Activated CD8-positive, alpha-beta memory T cell treated with anti-CD3 and anti-CD28 coated beads for 48 hours (primary cell): ENCODE data around the gene CARS1.
"Not testable (repeated sequence)": the region's sequence is repeated elsewhere in the genome, so short reads cannot be mapped to it uniquely, and the experiment has no call there.

Experiments used
- DNase-seq, 3 experiments: peaks; one replicate each; pipeline ENCODE4 v3.0.0-alpha.2; 2020; ENCODE audit warnings: low read depth in 2 of 3, low spot score in 2 of 3

The CARS1 gene

DNA sequence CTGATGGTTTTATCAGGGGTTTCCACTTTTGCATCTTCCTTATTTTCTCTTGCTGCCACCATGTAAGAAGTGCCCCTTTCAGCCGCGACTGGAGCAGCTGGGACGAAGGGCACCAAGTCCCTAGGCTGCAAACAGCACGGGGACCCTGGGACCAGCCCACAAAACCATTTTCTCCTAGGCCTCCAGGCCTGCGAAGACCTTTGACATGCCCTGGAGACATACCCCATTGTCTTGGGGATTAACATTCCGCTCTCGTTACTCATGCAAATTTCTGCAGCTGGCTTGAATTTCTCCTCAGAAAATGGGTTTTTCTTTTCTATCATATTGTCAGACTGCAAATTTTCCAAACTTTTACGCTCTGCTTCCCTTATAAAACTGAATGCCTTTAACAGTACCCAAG is 6.7 kb upstream of the CARS1 start:
- DNase-seq: not testable (repeated sequence)

DNA sequence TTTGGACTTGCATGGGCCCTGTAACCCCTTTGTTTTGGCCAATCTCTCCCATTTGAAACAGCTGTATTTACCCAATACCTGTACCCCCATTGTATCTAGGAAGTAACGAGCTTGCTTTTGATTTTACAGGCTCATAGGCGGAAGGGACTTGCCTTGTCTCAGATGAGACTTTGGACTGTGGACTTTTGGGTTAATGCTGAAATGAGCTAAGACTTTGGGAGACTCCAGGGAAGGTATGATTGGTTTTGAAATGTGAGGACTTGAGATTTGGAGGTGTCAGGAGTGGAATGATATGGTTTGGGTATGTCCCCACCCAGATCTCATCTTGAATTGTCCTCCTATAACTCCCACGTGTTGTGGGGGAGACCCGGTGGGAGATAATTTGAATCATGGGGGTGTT is 6.2 kb upstream of the CARS1 start:
- DNase-seq: not testable (repeated sequence)

DNA sequence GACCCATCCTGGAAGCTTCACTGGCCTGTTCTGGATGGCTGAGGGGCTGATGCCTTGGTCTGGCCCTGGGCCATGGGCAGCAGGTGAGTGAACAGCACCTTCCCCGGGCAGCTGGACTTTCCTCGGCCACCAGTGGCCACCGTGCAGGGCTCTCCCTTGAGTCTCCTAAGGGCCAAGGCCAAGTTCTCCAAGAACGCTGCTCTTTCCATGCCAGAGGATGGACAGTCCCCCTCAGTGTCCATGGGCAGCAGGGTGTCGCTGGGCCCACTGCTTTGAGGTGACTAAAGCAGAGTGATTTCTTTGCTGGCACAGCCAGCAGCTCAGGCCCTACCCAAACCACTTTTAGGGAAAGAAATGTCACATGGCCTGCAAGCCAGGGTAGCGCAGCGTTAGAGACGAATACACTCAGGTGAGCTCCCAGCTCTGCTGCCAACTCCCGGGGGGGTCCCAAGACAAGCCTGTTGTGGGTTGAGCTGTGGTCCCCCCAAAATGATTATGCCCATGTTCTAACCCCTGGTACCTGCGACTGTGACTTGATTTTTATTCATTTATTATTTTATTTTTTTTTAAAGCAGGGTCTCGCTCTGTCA is 3.3 kb upstream of the CARS1 start:
- no peak for DNase-seq

DNA sequence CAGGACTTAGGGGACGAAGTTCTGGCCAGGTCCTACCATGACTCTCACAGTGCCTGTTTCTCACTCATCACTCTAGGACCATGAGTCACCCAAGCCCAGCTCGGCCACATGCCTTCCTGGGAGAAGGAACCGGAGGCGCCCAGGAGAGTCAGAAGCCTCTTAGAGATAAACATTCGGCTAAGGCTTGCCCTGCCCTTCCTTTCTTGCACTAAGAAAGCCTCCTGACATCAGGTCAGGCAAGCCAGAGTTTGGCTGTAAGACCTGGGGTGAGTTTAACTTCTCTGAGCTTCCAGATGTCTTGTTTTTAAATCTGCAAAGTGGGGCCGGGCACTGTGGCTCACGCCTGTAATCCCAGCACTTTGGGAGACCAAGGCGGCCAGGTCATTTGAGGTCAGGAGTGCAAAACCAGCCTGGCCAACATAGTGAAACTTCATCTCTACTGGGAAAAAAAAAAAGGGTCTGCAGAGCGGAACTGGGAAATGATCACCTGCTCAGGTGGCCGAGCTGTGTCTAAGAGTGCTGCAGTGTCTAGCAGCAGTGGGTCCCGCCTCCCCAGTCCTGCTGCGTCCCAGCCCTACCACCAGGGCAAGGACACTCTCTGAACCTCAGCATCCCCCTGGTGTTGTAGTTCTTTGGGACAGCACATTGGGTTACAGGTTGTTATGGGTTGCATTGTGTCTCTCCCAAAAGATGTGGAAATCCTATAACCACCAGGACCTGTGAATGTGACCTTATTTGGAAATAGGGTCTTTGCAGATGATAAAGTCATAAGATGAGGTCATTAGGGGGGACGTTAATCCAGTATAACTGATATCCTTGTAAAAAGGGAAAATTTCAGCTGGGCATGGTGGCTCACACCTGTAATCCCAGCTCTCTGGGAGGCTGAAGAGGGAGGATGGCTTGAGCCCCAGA is 1.8 kb upstream of the CARS1 start:
- DNase-seq: no peak

DNA sequence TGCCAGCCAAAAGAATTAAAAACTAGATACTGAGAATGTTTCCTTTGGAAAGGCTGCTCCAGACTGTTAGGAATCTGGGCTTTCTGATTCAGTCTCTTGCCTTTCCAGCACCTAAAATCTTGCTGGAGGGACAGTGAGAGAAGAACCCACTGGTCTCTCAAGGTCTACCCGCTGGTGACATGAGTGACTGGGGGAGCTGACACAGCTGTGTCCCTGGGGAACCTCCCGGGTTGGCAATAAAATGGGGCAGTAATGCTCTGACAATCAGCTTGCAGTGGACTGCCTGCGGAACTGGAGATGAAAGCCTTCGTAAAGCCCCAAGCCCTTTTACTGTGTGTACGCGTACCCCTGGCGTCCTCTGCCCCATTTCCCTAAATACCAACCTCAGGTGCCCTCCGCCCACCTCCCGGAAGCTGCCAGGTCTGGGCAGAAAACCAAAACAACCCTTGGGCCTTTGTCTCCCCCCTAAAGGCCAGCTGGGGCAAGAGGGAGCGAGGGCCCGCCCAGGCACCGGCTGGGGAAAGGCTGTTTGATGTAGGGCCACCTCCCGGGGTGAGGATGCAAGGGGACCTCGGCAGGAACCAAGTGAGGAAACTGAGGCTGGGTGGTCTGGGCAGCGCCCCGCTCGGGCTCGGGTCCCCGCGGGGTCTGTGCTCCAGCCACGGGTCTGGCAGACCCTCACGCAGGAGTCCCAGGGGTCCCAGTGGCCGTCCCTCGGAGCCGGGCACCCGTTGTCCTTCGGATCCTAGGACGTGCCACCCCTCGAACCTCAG is 741 bp downstream of the CARS1 start:
- no peak for DNase-seq

DNA sequence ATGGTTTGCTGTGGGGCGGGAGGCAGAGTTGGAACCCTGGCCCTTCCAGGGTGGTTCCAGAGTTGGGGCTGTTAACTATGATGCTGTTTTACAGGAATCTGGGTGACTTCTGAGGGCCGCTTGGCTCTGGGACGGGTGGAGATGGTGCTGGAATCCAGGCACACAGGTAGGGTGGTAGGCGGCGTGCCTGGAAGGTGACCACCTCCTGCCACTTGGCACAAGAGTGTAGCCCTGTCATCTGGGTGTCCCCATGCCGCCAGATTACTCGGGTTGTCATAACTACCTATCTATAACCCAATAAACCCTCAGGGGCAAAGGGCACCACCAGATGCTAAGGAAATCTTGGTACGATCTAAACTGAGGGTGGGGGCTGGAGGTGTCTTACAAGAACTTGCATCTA is 1.3 kb downstream of the CARS1 start:
- no peak for DNase-seq

DNA sequence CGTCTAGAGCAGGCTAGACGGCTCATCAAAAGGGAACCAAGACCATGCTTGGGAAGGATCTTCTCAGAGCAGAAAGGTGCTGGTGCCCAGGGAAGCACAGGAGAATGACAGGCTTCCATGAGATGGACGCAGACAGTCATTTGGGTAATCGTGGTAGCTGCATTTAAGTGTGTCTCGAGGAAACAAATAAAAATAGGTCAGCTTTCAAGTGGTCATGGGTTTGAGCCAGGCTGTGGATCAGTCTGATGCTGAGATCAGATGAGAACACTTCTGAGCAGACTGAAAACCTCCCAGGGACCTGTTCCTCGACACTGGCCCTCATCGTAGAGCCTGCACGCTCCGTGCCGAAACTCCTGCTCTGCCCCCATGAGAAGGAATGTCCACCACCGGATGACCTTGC is 4.7 kb downstream of the CARS1 start:
- DNase-seq: no peak

DNA sequence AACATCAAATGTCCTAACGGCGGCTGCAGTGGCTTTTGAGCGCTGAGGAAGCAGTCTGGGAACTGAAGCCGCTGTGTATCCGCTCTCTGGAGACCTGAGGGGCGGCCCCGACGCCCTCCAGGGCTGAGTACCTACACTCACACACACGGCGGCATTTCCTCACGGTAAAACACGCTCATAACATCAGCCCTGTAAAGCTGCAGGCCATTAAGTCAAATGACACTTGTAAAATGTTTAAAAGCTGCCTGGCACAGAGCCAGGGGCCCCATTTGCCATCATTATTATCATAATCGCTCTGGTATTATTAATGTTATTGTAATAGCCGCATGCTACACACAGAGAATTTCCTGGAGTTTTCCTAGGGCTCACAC is 5.1 kb downstream of the CARS1 start:
- no peak for DNase-seq

DNA sequence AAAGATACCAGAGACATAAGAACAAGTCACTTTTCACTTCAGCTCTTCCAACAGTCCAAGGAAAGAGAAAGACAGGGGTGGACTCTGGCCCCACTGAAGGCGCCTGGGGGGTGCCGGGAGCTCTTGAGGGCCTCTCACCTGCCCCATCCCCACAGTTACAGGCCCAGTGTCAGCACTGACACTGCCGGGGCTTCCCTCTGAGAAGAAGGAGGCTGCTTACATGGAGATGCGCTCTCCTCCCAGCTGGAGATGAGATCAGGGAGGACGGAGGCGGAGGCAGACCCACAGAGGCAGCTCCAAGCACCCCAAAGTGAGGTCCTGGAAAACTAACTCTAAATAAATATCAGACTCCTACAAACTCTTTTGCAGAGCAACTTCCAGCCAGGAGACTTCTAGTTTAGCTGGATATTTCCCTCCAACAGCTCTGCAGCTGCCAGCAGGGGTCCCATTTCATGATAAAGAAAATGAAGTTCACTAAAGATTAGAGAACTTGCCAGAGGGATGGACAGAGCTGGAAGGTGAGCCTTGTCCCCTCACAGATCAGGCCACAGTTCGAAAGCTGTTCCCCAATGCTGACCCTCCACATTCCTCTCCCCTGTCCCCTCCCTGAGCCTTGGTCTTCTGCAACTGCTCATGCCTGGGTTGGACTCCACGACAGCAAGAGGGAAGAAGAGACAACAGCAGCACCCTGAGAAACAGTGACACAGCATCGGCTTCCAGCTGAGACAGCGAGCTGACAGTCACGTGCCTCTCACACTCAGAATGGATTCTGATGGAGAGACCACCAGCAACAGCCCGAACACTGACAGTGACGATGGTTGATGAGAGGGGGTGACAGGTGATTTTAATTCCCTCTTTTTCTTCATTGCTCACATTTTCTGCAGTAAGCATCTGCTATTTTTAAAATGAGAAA is 5.8 kb downstream of the CARS1 start:
- DNase-seq: no peak

DNA sequence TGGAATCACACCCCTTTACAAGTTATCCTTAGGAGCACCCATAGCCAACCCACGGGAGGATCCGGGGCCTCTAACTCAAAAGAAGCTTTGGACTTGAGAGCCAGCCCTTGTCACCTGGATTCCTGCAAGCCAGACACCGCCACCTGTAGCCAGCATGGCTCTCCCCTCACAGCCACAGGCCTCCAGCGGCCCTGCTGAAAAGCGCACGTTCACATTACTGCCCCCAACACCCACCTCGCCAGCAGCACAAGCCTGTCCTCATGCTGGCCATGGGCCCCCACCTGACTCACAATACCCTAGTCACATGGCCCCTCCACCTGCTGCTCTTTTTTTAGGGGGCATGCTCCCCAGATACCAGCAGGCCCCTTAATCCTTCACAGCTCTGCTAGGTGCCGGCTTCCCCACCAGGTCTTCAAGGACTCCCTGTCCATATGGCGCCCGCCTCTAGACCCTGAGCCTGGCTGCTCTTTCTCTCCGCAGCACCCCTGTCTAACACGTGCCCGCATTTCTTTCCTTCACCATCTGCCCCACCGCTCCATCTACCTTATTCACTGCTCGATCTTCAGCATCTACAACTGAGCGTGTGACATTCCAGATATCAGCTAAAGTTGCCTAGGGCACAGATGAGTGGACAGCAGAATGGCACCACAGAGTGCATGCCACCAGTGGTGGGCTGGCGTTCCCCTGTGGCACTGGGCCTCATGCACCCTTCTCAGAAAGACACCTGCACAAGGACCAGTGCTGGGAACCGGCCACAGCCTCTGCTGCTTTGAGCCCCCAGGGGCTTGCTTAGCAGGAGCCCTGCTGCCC is 6.6 kb downstream of the CARS1 start:
- no peak for DNase-seq

DNA sequence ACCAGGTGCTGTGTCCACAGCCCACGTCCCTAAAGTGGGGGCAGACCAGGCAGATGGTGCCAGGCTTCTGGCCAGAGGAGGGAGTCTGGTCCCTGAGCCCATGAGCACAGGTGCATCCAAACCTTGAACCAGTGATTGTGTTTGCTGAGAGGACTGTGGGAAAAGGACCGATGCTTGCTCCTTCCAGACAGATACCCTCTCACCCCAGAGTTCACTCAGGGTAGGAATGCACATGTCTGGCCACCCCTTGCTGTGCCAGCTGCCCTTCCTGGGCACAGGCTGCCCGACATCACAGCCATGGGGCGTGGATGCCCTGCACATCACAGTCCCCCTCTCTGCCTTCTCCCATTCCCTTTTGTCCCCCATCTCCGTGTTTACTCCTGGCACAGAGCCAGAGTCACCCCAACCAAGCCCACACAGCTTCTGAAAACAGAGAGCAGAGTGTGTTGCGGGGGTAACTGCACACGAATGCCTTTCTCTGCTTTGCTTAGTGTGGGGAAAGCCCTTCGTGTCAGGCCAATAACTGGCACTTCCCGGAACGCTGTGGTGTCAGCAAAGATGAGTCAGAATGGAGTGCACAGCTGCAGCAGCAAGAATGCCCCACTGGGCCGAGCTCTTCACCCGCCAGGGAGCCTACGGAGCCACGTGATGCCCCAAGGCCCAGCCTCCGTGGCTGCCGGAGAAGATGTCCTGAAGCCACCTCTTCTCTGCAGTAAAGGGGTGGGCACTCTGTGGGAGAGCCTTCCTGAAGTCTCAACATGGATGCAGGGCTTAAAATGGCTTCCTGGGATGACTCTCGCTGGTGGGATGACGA is 7.6 kb downstream of the CARS1 start:
- peak in 1 of 3 experiments; percentile 39 for DNase-seq

DNA sequence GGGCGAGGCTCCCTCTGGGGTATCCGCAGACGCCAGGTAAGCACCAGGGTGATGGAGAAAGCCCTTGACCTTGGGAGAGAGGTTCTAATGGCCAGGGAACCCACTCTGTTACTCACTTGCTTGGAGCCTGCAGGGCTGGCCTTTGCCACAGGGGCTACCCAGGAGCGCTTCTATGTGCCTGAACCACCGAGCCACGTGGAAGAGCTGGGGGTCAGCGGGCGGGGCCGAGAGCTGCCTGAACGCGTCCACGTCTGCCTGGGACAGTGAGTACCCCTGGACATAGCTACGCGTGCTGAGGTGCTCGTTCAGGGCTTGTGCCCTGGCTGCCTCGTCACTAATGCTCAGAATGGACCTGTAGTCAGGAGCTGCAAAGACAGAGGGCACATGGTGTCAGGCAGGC is 9.6 kb downstream of the CARS1 start:
- DNase-seq: no peak

DNA sequence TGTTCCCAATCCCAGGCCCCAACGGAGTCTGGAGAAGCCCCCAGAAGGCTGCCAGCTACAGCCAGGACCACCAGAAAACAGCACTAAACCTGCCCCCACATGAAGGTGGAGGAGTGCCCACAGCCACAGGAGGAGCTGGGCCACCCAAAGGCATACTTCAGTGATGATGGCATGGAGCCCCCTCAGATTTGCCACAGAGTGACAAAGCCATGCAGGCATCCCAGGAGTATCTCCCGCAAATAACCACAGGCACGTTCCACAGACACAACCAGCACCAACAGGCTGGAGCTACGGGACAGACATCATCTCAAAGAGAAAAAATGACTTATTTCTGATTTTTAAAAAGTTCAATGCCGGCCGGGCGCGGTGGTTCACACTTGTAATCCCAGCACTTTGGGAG is 10.6 kb downstream of the CARS1 start:
- no peak for DNase-seq

DNA sequence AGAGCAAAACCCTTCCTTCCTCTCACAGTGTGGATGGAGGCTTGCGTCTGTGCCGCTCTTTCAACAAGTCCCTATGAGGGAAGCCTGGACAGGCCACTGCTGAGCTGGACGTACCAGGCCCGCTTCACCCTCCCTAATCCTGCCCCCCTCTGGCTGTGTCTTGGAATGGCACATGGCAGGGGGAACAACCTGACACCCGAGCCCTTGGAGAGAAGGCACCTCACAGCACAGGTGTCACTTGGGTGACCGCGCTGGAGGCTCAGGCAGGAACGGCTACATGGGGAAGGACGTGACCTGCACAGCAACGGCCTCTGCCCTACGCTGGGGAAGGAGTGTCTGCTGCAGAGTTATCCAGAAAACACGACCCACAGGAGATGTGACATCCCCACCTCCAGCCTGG is 11.0 kb downstream of the CARS1 start:
- DNase-seq: no peak

DNA sequence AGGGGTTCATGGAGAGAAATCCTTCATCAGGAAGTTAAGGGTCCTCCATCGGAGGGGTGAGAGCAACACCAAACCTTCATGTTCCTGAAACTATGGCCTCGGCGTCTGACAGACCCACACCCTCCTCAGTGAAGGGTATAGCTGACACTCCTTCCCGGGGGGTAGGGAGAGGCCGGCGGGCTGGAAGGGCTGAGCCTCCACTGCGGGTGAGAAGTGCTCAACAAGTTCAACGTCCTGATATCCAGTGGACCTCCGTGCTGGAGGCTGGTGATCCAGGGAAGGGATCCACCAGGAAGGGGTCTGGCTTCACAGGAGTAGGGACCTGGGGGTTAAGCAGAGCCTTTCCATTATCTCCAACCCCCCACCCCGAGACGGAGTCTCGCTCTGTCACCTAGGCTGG is 12.3 kb downstream of the CARS1 start:
- no peak for DNase-seq

DNA sequence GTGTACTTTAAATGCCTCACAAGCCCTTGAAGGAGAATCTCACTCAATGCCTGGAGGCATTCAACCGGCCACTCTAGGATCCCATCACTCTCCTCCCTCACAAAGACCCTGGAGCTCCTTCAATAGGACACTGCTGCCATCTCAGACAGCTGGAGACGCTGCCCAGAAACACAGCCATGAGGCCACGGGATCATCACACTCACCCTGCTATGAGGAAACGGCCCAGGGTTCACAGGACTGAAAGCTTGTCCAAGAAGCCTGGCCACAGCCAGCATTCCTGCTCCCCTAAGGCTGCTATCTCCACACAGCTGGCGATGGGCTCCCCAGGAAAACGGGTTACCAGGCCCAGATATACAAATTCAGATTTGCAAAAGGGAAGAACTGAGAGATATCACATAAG is 13.2 kb downstream of the CARS1 start:
- no peak for DNase-seq

DNA sequence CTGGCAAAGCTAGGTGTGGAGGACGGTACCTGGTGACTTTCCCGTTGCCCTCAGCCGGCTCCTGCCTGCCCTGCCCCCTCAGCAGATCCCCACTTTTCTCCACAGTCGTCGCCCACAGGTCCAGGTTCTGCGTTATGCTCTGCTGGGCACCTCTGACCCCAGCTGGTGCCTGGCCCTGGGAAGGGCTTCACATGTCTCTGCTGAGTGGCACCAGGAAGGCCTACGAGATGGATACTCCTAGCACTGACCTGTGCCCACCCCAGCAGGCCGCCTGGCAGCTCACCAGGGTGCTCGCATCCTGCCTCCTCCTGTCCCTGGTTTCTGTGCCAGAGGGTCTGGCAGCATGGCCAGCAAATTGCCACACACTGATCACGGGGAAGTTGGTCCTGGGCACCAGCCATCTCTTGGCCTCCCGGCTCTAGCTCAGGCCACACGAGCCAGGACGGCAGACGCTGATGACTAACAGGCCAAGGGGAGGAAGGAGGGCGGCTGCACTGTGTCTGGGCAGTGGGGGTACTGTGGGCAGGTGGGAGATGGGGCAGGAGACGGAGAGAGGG is 13.8 kb downstream of the CARS1 start:
- no peak for DNase-seq

DNA sequence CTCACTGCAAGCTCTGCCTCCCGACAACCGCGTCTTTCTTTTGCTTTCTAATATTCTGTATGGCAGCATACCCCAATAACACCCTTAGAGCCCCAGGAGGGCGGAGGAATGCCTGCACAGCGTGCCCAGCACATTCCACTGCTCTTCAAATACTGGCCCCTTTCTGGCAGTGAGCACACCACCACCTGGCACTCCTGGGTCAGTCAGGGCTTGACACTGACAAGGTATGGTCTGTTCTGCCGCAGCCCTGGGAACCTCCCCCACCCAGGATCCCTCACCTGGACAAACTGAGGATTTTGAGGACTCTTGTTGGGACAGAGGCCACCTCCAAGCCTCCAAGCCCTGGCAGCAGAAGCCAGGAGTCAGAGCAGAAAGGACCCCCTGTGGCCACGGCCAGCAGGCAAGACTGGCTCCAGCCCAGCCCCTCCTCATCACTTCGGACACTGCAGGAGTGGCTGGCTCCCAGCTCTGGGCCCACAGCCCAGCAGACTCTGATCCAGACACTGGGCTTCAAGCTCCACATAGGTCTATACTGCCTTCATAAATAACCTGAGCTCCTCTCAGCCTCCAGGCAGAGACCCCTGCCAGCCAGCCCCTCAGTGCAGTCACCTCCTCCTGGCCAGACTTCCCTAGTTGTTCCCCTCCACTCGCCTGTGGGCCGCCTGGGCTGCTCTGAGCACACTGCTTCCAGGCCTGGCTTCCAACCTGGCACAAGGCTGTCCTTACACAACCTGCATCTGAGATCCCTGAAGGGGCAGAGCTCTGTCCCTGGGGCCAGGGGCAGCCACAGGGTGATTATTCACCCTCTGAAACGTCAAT is 14.5 kb downstream of the CARS1 start:
- DNase-seq: no peak
